HG03196 (cell line): ENCODE results near the gene PRR14L.
"Not testable (repeated sequence)": the region's sequence is repeated elsewhere in the genome, so short reads cannot be mapped to it uniquely, and the experiment has no call there.

Experiments used
- ATAC-seq: cut with Tn5 transposase; IDR thresholded peaks from one replicate; pipeline ENCODE4 v1.9.1; 2021; ENCODE audit not compliant: unreplicated experiment

The PRR14L gene

DNA sequence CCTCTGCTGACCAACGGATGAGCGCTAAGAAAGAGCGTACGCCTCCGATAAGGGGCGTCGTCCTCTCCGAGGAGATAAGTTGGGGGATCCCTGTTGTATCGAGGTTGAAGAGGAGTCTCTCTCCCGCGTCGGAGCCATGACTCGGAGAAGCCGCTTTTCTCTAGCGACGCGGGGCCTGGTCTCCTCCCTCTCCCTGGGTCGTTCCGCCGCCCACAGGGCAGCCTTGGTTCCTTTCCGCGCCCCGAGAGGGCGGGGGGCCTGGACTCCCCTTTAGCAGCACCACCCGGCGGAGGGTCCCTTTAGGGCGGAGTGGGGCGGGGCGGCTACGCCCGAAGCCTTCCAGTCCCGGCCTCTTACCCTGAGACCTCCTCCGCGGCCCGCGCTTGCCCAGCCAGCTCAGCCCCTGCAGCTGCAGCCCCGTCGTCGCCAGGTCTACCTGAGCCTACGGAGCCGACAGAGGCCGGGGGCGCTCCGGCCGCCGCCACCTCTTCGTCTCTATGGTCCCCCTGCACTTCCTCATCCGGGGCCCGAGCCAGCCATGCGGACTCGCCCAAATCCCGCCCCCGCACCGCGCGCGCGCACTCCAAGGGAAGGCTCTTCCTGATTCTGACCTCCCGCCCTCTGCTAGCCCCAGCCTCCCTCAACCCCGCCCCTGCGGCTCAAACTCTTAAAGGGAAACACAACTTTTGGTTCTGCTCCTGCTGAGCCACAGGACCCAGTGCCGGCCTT is at the start of gene PRR14L:
TSS of gene PRR14L (minus strand) at position 497 of the 729 bp plus-strand sequence. CDS start 11,272 bp downstream, outside the sequence.
- ATAC-seq: peak; percentile 64

DNA sequence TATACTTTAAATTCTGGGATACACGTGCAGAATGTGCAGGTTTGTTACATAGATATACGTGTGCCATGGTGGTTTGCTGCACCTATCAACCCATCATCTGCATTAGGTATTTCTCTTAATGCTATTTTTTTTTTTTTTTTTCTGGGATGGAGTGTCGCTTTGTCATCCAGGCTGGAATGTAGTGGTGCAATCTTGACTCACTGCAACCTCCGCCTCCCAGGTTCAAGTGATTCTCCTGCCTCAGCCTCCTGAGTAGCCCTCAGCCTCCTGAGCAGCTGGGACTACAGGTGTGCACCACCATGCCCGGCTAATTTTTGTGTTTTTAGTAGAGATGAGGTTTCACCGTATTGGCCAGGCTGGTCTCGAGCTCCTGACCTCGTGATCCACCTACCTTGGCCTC is 49.4 kb upstream of the PRR14L start:
- ATAC-seq: not testable (repeated sequence)

DNA sequence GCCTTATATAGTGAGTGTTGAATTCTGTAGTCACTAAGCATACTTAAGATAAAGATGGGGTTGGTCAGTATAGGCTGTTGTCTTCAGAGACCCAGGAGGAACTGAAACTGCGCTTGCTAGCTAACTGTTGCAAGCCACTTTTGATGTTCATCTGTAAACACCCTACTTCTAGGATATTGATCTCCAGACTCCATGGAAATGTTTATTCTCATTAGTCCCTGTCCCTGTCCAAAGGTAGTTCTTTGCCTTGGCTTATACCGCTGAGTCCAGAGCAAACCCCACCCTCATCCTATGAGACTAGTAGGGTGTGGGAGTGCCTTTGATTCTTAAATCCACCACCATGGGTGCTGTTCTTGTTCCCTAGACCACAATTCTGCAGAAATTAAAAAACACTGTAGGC is 40.3 kb upstream of the PRR14L start:
- ATAC-seq: peak; percentile 51

DNA sequence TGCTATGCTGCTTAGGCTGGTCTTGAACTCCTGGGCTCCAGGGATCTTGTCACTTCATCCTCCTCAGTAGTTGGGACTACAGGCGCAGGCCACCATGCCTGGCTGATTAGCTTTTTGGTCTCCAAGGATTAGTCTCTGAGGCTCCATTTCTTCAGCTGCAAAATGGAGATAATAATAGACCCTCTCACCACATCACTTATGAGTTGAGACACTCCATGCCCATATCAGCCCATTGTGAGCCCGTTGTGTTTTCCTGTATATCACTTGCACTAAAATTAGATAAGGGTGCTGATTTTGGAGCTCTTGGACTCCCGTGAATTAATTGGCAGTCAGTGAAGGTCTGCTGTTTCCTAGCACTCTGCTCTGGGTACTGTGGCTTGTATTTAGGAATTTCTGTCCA is 39.9 kb upstream of the PRR14L start:
- no peak for ATAC-seq

DNA sequence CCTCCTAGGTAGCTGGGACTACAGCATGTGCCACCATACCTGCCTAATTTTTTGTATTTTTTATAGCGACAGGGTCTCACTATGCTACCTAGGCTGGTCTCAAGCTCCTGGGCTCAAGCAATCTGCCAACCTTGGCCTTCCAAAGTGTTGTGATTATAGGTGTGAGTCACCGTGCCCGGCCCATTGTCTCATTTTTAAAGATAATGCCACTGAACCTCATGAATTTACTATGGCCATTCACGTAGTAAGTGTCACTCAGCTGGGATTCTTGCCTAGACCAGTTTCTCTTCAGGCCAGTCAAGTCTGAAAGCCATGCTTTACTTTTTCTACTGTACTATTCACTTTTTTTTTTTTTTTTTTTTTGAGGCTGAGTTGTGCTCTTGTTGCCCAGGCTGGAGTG is 26.3 kb upstream of the PRR14L start:
- no peak for ATAC-seq

DNA sequence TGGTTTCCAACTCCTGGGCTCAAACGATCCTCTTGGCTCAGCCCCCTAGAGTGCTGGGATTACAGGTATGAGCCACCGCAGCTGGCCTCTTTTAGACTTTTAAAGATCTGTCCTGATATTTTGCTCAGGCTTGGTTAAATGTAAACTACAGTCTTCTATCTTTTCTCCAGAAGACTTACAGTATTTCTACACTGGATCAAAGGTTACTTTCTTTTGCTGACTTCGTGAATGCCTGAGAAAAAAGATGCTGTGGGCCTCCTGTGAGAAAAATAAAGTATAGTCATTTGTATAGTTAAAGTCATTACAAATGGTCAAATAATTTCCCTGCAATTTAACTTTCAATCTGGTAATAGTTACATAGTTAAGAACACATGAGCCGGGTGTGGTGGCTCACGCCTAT is 23.5 kb upstream of the PRR14L start:
- no peak for ATAC-seq

DNA sequence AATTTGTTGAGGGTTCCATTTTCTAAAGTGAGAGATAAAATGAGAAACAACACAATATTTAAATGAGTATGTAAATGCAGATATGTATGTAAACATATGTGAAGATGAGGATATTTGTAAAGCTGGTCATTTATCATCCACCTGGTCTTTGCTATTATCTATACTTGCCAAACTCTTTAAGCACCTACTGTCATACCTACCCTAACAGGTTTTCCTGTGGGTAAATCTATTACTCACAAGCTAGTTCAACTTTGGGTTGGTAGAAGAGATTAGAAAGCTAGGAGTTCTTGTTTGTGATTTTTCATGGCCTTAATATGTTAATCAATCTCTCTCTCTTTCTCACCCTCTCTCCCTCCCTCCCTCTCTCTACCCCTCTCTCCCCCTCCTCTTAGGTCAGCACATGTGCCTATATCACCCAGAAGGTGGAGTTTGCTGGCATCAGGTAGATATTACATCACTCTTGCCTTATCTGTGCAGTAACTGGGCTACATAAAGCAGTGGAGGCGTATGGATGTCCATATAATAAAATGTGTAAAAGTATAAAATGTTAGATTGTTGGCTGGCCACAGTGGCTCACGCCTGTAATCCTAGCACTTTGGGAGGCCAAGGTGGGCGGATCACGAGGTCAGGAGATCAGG is 18.6 kb upstream of the PRR14L start:
- ATAC-seq: no peak

DNA sequence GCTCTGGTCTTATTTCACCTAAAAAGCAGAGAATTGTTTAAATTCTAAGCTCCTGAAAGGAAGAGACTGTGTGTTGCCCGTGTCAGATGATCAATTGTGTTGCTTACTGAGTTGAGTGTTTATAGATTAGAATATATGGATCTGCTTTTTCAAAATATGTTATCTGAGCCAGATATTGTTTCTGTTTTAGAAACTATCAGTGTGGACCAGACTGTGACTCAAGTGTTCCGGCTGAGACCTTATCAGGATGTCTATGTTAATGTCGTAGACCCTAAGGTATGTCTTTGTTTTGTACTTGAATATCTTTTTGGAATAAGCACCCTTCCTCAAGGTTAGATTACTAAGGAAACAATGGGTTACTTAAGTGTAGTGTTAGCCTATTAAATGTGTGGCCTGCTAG is 14.9 kb upstream of the PRR14L start:
- no peak for ATAC-seq

DNA sequence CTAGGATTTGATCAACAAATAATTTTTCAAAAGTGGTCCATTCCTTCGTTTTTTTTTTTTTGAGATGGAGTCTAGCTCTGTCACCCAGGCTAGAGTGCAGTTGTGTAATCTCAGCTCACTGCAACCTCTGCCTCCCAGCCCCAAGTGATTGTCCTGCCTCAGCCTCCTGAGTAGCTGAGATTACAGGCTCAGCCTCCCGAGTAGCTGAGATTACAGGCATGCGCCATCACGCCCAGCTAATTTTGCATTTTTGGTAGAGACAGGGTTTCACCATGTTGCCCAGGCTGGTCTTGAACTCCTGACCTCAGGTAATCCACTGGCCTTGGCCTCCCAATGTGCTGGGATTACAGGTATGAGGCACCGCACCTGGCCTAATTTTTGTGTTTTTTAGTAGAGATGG is 8.9 kb upstream of the PRR14L start:
- ATAC-seq: not testable (repeated sequence)

DNA sequence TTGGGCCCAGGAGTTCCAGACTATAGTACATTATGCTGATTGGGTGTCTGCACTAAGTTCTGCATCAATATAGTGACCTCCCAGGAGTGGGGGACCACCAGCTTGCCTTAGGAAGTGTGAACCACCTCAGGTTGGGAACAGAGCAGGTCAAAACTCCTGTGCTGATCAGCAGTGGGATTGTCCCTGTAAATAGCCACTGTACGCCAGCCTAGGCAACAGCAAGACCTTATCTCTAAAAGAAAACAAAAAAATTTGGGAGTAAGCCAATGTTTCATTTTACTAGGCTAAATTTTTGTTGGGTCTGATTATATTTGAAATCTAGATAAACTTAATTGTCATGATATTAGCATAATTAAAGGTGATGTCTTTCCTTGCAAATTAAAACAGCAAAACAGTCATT is 7.3 kb upstream of the PRR14L start:
- no peak for ATAC-seq

DNA sequence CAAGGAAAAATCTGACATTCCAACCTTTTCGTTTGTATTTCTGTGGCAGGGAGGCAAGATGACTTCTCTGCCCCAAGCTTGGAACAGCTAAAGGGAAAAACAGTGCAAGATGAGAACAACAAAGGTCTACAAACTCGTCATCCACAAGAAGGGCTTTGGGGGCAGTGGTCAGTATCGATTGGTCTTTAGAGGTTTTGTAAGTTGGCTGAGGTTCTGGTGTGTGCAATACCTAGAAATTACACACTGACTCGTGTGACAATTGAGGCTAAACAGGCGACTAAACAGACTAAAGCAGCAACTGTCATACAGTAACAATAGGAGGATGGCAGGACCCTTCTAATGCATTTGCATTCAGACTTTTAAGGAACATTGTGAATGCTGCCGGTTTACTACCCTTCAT is 4.9 kb upstream of the PRR14L start:
- no peak for ATAC-seq

DNA sequence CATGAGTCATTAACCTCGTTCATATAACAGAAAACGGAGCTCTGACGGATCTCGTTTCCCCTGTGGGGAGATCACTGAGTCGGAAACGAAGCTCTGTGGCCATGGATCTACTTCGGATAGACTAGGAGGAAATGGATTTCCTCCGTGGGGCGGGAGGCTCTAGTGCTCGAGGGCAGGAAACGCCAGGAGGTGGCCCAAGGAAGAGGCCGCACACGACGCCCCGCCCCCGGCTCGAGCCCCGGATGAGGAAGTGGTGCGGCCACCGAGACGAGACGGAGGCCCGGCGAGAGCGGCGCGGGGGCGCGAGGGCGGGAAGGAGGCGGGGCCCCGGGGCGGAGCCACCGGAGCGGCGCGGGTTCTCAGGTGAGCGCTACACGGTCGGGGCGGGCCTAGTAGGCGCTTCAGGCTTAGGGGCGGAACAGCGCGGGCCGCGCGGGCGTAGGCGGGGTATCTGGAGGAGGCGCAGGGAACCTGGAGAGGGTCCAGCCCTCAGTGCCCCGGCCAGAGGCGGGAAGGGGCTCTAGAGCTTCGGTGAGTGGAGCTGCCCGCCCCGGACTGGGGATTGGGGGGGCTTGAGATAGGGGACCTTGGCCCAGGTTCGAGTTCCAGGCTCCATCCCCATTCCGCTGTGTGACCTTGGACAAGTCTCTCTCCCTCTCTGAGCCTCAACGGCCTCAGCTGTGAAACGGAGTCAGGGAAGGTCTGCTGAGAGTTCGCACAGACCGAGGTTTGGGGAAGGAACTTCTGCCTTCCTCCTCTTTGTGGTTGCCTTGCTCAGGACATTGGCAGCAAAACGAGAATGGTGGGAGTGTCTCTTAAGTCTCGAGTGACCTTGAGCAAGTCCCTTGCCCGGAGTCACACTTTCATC is 3.9 kb upstream of the PRR14L start, which contains the start of gene DEPDC5:
TSS of gene DEPDC5 (plus strand) at position 386 of the 868 bp plus-strand sequence. CDS start 903 bp downstream, outside the sequence.
- peak; percentile 59 for ATAC-seq

DNA sequence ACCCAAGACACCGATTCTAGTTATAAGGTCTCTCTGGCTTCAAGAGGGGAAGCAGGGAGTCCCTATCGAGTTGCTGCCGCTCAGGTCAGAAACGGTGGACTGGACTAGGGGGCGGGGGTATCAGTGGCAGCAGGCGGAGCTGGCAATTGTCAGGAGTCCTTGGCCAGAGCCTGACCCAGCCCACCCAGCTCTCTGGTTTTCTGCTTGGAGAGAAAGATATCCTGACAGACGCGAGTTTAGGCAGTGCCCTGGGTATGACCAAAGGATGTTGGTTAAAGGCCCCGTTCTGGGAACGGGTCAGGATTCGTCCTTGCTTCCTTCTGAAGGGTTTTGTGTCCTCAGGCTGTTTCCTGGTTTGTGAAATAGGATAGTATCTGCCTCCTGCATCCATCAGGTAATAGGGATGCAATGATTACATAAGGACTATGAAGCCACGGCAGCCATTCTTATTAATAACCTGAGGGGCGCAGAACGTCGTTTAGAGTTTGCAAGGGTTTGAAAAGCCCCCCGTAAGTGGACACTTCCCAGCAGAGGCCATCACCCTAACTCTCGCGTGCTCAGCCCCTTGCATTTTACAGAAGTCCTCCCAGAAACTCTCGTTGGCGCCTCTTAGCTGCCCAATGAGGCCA is 3.2 kb upstream of the PRR14L start:
- ATAC-seq: peak; percentile 0

DNA sequence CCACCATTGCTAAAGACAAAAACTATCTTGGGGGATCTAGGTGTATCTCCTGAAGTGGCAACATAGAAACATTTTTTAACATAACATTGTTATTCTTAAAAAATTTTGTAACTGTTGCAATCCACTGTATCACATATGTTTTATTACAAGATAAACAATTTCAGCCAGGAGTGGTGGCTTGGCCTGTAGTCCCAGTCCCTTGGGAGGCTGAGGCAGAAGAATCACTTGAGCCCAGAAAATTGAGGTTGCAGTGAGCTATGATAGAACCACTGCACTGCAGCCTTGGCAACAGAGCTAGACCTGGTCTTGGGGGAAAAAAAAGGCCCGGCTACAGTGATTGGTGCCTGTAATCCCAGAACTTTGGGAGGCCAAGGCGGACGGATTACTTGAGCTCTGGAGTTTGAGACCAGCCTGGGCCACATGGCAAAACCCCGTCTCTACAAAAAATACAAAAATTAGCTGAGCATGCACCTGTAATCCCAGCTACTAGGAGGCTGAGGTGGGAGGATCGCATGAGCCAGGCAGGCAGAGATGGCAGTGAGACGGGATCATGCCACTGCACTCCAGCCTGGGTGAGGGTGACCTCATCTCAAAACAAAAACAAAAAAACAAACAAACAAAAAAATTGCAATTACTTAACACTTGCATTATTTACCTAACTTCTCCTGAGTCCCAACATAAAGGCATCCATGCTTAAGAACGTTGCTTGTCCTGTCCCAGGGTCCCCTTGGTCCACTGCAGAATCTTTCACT is 2.3 kb upstream of the PRR14L start:
- ATAC-seq: no peak

DNA sequence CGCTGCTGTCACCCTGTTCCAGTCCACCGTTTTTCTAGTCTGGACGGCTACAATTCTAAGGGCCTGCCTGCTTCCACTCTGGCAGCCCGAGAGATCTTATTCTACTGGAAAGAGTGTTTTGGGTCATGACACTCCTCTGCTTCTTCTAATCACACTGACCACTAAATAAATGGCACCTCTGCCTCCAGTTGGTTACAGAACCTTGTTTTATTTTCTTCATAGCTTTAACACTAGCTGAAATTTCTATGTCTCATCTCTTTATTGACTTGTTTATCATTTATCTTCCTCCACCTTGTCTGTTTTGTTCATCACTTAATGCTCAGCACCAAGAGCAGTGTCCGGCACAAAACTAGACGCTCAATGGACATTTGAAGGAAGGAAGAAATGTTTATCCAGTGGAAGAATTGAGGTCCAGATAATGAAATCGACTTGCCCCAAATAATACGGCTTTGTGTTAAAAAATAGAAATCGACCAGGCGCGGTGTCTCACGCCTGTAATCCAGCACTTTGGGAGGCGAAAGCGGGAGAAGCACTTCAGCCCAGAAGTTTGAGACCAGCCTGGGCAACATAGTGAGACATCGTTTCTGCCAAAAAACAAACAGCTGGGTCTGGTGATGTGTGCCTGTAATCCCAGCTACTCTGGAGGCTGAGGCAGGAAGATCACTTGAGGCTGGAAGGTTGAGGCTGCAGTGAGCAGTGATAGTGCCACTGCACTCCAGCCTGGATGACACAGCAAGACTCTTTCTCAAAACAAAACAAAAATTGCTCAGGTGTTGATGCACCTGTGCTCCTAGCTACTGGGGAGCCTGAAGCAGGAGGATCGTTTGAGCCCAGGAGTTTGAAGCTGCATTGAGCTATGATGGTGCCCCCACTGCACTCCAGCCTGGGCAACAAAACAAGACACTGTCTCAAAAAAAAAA is 693 bp upstream of the PRR14L start:
- no peak for ATAC-seq

DNA sequence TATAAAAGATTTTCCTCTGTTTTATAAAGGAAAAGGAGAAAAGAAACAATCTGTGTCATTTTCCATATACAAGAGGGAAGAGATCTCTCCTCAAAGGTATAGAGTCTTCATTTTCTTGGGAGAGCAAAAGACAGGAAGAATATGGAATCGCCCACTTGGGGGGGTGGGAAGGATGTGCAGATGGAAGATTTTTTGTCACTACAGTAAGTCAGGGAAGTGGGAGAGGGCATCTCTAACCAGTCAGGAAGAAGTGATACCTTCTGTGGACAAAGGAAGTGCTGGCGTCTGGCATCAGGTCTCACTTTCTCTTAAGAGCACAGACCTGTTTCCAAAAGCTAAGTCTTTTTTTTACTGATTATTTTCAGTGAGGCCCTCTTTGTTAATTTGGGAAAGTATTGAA is 1.4 kb downstream of the PRR14L start:
- no peak for ATAC-seq

DNA sequence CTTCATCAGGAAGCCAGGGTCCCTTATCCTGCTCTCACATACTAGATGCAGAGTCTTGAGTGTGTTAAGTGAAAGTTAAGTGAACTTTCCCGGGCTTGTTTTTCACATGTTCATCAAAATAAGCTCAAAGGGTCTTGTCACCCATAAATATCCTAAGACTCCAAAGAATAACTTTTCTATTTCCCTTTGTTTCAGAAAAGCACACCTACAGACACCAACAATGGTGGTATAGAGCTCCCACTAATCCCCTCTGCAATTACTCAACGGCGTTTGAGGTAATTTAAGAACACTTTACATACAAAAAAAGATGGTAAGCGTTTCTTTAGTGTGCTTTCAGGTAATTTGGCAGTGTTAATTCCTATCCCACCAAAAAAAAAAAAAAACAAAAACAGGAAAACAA is 2.5 kb downstream of the PRR14L start:
- no peak for ATAC-seq

DNA sequence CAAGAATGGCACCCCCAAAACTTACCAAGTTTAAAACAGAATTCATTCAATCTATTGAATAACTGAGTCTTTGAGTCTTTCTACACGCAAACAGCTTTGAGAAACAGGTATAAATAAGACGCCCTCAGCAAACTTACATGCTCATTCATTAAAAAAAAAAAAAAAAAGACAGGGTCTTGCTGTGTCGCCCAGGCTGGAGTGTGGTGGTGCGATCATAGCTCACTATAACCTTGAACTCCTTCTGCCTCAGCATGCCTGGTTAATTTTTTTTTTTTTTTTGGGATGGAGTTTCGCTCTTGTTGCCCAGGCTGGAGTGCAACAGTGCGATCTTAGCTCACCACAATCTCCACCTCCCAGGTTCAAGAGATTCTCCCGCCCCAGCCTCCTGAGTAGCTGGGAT is 6.1 kb downstream of the PRR14L start:
- ATAC-seq: no peak

DNA sequence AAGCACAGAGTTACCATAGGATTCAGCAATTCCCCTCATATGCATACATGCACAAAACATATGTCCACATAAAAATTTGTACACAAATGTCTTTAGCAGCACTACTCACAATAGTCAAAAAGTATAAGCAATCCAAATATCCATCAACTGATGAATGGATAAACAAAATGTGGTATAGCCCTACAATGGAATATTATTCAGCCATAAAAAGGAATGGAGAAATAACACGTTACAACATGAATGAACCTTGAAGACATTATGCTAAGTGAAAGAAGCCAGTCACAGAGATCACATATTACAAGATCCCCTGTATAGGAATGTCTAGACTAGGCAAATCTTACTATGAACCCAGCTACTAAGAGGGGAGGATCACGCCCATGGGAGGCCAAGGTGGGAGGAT is 7.2 kb downstream of the PRR14L start:
- no peak for ATAC-seq
